ELR (cell line): ENCODE measurements around the gene LMX1B.
A peak's percentile ranks its signal among the peaks of the same experiment; 100 is the strongest.

Experiments used
- DNase-seq: peaks from one replicate; pipeline ENCODE4 v3.0.0-alpha.2; 2015; ENCODE audit warnings: low read depth

Gene LMX1B

DNA sequence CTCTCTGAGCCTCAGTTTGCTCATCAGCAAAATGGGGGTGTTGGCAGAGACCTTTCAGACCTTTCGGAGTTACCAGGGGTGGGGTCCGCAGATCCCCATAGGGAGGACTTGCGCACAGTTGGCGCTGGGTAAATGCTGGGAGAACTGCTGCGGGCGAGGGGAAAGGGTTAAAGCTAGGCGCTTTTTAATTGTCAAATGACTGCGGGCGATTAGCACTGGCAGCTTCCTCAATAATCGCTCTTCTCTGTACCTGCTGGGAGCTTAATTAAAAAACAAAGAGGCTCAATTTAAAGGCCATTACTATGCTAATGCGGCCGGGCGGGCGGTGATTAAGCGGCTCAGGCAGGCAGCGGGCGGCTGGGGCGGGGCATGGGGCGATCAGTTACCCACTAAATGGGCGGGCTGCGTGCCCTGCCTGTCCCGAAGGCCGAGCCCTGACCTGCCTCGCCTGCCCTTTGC is 63.0 kb downstream of the LMX1B start:
- no peak for DNase-seq

DNA sequence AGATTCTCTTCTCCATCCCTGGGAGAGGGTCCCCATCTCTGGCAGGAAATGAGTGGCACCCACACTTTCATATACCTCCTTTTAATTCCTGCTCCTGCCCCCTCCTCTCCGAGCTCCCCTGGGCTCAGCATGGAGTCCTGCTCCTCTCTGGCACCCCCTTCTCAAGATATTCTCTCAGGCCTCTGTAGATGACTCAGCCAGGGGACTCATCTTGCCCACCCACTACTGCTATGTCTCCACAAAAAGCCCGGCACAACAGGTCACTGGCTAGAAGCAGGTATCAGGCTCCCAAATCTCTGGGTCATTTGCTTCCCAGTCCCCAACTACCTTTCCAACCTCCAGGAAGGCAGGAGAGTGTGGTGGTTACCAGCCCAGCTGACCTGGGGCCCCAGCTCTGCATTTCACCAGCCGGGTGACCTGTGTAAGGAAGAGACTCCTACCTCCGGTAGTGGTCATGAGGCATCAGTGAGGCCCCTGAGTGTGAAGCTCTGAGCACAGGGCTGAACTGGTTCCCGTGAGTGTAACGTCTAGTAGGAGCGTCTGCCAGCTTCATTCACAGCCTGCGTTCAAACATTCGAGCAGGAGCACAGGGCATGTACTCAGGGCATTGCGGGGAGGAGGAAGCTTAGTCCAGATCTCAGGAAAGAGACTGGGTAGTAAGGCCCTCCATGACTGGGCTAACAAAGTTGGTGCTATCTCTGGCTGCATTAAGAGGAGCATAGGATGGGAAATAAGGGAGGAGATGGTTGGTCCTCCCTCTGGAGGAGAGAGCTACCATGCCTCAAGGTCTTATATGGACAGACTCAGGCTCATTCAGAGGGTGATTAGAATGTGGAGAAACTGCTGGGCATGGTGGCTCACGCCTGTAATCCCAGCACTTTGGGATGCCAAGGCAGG is 63.7 kb downstream of the LMX1B start:
- no peak for DNase-seq

DNA sequence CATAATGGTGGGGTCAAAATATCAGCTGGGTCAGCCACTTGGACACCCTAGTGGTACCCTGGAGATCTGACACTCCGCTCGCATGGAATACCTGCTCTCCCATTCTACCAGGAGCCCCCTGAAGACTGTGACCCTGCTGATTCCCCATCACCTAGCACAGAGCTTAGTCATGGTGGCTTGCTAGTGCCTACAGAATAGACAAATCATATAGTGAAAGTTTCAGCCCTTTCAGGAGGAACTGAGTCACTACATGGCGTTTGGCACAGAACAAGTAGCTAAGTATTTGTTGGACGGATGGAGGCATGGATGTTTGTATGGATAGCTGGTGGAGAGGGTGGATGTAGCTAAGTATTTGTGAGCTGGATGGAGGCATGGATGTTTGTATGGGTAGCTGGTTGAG is 65.3 kb downstream of the LMX1B start:
- no peak for DNase-seq

DNA sequence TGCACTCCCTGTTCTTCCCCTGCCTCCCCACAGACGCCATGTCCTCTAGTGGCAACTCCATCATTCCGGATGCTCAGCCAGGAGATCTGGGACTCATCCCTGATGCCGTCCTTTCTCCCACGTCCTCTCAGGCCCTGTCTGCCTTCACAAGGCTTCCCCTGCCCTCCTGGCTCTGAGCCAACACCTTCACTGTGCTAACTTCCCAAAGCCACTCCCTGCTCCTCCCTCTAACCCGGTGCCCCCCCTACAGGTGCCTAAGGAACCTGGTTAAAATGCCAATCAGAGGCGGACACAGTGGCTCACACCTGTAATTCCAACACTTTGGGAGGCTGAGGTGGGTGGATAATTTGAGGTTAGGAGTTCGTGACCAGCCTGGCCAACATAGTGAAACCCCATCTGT is 67.6 kb downstream of the LMX1B start:
- DNase-seq = no peak

DNA sequence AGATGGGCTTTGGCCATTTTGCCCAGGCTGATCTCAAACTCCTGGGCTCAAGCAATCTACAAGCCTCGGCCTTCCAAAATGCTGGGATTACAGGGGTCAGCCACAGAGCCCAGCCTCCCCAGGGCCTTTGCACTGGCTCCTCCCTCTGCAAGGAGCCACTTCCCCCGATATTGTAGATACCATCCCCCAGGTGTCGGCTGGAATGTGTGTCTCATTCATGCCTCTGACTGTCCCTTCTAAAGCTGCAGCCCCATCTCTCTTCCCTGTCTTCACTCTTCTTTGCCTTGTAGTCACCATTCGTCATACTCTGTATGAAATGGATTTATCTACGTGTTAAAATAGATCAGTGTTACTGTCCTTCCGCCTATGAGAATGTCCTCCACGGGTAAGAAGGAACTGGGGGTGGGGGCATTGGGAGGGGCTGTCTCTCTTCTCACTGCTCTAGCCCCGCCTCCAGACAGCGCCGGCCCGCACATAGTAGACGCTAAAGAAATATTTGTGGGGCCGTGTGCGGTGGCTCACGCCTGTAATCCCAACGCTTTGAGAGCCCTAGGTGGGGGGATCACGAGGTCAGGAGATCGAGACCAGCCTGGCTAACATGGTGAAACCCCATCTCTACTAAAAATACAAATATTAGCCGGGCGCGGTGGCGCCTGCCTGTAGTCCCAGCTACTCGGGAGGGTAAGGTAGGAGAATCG is 68.5 kb downstream of the LMX1B start:
- no peak for DNase-seq

DNA sequence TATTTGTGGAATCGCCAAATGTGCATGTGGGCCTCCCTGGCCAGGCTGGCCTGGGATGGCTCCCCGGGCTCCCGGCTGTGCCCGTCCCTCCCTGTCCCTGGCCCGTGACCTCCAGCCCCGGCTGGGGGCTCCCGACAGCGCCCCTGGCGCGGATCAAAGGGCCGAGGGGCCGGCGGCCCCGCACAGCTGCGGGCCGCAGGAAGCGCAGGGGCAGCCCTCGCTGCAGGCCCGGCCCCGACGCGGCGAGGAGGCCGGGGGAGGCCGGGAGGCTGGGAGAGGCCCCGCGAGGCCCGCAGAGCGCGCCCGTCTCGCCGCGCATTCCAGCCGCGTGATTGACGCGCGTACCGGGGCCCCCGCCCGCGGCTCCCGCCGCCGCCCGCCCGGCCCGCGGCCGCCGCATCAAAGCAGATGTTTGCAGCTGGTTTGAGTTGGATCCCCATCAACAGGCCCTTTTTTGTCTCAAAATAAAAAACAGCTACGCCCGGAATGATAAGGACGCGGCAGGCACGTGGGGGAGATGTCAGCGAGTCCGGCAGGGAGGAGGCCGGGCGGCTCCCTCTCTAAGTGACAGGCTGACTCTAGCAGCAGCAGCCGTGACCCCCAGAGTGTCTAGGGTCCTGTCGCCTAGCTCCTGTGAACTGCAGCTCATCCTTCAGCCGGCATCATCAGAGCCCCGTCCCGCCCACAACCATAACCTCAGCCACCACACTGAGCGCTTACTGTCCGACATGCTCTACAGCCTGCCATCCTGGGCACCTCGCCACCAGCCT is 69.4 kb downstream of the LMX1B start:
- no peak for DNase-seq

DNA sequence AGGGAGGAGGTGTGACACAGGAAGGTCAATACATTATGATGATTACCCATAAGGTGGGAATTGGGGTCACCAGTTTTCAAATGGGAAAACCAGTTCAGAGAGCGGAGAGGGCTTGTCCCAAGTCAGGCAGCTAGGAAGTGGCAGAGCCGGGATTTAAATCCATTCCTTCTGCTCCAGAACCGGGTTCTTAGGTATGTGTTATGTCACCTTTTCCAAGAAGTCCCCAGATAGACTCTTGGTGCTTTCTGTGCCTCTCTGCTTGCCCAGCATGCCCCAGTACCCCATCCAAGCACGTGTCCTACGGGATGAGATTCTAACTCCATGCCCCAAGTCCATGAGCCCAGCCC is 69.9 kb downstream of the LMX1B start:
- no peak for DNase-seq

DNA sequence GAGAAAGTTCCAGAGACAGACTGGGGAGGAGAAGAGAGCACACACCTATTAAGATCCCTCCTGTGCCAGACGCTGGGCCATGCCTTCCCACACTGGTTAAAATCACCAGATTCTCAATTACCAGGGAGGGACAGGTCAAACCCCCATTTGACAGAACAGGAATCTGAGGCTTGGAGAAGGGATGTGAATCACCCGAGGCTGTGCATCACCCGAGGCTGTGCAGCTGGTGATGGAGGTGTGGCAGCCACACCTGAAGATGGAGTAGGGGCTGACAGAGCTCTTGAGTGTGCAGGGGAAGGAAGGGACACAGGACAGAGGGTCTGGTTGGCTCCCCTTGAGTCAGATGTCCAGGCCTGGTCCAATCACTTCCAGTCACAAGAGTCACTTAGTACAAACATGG is 70.6 kb downstream of the LMX1B start:
- DNase-seq = no peak

DNA sequence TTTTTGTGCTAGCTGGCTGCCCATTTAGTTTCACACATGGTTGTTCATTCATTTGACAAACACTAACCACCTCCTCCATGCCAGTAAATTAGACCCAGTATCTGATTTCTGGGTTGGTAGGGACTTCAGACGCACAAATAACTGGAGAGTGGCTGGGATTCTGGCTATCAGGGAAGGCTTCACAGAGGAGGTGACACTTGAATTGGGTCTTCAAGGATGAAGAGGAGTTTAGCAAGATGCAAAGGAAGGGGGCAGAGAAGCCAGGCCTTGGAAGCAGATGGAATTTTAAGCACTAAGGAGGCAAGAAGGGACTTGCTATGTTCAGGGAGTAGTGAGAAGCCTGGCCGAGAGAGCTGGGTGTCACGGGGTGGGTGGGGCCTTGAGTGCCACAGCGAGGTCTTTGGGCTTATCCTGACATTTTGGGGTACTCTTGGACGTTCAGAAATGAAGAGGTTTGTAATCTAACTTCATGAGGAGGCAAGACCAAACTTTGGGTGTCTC is 71.3 kb downstream of the LMX1B start:
- no peak for DNase-seq

DNA sequence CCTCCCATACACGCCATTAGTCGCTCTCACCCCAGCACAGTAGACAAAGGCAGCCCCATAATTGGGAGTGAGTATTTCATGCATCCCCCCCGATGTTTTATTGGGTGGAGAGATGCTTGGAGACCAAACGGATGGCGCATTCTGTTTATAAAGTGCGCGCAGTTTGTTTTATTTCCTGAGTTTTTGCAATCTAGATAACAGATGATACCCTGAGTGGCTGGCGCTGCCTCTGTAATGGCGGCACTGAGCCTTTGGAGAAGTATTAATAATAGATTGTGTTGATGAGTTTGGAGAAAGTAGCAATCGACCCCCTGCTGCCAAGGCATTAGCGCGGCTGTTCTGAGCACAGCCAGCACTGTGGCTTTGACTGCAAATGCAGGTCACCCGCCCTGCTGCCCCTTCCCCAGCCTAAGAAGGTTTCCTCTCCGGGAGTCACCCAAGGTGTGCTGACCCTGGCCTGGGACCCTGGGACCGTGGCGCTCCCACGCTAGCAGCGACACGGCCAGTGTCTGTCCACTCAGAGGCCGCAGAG is 74.3 kb downstream of the LMX1B start:
- no peak for DNase-seq

DNA sequence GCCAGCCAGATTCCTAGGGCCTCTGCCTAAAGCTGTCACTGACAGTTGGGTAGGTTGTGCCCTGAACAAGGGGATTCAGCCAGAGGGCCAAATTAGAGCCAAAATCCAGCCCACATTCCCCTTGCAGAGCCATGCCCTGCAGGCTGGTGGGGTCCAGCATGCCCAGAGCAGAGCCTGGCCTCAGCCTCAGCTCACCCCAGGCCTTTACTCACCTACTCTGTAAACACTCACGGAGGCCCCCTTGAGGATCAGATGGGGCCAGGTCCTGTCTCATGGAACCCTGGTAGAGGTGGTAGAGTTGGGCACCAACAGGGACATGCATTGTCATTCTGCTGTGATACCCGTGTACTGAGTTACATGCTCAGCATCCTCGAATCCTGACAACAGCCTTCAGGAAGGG is 74.9 kb downstream of the LMX1B start:
- no peak for DNase-seq

DNA sequence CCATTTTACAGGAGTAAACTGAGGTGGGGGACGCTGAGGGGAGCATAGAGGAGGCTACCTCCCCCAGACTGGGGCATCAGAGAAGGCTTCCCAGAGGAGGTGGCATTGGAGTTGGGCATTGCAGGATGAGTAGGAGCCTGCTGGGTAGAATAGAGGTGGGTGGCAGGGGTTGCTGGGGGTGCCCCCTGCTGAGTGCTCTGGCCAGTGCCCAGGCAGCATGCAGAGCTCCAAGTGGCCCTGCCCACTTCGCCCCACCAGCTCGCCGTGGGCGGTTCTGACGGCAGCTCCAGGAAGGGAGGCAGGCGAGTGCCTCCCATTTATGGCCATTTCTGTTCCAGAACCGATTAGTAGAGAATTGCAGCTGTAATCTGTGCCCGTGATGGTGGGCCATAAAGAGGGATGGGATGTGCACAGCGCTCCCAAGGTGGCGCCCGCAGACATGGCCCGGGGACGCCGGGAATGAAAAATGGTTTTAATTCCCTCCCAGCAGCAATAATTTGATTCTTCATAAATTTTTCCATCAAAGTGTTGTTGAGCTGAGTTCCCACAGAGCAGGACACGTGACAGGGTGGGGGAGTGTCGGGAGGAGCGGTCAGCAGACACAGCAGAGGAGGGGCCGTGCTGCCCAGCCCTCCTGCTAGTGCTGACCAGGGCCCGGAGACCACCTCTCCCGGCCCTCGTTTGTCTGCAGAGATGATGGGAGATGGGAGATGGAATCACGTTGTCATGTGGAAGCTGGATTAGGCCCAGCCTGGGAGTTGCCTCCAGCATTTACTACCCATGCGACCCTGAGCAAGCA is 75.5 kb downstream of the LMX1B start:
- no peak for DNase-seq

DNA sequence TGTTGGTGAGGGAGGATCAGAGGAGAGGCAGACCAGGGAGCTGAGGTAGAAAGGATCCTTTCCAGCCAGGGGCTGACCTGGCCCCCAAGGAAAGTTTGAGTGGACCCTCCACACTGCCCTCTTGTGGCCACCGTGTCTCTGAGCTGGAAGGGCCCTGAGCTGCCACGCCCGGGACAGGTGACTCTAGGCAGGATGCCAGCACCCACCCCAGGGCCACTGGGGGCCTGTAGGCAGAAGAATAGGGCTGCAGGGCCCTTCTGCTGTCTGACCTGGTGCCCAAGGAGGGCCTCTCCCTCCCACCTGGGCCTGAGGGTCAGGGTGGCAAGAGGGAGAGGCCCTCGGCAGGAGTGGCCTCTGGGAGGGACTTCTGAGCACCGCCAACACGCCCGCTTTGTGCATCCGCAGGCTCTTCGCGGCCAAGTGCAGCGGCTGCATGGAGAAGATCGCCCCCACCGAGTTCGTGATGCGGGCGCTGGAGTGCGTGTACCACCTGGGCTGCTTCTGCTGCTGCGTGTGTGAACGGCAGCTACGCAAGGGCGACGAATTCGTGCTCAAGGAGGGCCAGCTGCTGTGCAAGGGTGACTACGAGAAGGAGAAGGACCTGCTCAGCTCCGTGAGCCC is 76.8 kb downstream of the LMX1B start:
- peak; percentile 45 for DNase-seq

DNA sequence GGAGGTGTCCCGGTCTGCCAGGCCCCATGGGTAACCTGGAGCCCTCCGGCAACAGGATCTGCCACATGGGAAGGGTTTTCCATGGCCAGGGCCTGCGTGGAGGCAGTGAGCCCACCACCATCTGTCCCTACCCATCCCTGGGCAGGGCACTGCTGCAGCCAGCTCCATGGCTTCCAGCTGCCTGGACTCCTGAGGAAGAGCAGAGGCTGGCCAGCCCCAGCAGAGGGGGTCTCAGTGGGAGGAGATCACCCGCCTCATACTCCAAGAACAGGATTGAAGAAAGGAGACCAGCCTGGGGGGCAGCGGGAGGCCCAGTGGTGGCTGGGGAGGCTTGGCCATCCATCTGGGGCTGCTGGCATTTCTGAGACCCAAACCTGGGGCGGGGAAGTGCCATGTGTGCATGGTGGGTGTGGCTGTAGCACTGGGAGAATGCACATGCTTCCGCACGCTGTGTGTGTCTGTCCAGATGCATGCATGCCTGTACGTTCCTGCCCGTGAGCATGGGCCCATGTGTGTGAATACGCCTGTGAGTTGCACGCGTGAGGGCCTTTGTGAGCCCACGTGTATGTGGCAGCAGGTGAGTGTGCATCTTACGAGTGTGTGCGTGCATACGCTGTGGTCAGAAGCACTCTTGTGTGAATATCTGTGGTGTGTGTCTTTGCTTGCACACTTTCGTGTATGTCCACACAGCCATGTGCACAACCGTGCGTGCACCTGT is 78.5 kb downstream of the LMX1B start:
- DNase-seq = no peak

DNA sequence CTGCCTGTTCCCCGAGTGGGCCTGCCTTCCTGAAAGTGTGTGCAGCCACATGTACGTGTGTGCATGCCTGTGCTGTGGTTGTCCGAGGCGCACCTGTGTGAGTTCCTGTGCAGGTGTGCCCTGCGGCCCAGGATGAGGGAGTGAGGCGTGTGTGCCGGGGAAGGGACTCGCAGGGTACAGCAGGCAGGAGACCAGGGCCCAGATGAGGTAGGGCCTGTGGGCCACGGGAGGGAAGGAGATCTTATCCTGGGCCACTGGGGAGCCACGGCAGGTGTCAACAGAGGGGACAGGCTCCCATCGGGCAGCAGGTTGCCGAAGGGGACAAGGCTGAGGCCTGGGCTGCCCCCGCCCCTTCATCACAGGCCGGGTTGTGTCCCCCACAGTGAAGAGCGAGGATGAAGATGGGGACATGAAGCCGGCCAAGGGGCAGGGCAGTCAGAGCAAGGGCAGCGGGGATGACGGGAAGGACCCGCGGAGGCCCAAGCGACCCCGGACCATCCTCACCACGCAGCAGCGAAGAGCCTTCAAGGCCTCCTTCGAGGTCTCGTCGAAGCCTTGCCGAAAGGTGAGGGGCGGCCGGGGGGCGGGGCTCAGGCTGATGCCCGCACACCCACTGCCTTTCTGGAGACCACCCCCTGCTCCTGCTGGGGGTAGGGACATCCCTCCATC is 79.2 kb downstream of the LMX1B start:
- DNase-seq = no peak

DNA sequence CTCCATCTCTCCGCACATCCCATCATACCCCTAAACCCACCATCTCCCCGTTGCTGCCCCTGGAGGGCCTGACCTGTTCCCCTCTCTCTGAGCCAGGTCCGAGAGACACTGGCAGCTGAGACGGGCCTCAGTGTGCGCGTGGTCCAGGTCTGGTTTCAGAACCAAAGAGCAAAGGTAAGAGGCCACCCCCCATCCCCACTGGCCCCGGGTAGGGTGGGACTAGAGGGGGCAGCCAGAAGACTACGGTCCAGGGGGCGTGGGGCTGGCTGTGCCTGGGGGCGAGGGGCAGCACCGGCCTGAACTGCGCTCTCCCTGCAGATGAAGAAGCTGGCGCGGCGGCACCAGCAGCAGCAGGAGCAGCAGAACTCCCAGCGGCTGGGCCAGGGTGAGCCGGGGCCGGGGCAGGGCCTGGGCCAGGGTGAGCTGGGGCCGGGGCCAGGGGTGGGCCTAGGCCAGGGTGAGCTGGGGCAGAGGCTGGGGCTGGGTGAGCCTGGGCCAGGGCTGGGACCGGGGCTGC is 79.8 kb downstream of the LMX1B start:
- no peak for DNase-seq

DNA sequence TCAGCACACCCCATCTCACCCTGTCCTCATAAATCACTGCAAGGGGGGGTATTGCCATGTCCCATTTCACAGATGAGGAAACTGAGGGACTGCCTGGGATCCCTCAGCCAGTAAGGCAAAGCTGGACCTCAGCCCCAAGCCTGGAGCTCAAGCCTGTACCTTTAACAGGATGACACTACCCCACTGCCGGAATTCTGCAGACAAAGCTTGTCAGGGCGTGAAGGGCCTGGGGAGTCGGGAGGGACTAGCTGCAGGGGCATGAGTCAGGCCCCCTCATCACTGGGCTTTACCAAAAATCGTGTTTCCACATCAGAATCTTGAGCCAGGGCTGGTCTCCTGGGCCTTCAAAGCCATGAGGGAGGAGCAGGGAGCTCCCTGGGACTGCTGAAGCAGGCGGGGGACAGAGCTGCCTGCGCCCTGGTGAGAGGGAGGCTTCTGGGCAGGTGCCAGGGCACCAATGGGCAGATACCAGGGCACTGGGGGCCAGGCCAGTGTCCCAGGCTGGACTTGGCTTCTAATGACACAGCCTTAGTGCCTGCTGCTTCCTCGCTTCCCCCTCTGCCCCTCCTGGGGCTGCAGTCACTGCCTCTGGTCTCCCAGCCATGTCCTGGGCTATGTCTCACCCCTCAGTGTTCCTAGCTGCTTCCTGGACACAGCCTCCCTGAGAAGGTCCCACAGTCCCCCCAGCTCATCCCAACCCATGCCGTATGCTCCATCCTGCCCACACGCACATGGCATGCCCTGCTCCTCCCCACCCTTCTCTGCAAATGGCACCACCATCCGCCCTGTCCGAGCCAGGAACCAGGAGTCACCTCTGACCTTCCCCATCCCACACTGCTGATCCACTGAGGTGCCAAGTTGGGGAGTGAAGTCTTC is 80.7 kb downstream of the LMX1B start:
- DNase-seq = no peak

DNA sequence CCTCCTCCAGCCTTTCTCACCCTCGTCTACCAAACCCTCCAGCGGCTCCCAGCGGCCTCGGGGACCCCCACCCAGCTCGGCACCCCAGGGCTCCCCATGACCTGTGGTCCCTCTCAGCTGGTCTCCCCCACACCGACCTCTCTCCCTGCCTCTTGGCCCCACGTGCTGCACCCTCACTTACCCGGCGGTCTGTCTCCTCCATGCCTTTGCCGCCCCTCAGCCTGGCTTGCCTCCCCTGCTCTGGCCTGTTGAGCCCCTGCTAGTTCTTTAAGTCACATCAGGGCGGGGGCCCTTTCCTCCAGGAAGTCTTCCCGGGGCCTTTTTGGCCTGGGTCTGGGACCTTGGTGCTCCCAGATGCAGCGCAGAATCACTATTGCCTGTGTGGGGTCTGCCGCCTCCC is 81.5 kb downstream of the LMX1B start:
- no peak for DNase-seq
